NCI-H2196 (cell line): ENCODE results near the gene HBP1.
"Not testable (repeated sequence)": the region's sequence is repeated elsewhere in the genome, so short reads cannot be mapped to it uniquely, and the experiment has no call there.

ENCODE experiments used
- DNase-seq: peaks from one replicate; lab custom pipeline; 2025; ENCODE audit not compliant: unreplicated experiment; lab: John Stamatoyannopoulos, UW

The HBP1 gene

DNA sequence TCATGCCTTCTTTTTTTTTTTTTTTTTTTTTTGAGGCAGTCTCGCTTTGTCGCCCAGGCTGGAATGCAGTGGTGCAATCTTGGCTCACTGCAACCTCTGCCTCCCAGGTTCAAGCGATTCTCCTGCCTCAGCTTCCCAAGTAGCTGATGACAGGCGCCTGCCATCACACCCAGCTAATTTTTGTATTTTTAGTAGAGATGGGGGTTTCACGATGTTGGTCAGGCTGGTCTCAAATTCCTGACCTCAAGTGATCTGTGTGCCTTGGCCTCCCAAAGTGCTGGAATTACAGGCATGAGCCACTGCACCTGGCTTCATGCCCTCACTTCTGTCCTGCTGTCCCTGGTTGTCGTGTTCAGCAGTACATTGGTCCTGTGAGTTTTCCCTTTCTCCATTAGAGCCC lies 52.0 kb downstream of the HBP1 start:
- DNase-seq = not testable (repeated sequence)

DNA sequence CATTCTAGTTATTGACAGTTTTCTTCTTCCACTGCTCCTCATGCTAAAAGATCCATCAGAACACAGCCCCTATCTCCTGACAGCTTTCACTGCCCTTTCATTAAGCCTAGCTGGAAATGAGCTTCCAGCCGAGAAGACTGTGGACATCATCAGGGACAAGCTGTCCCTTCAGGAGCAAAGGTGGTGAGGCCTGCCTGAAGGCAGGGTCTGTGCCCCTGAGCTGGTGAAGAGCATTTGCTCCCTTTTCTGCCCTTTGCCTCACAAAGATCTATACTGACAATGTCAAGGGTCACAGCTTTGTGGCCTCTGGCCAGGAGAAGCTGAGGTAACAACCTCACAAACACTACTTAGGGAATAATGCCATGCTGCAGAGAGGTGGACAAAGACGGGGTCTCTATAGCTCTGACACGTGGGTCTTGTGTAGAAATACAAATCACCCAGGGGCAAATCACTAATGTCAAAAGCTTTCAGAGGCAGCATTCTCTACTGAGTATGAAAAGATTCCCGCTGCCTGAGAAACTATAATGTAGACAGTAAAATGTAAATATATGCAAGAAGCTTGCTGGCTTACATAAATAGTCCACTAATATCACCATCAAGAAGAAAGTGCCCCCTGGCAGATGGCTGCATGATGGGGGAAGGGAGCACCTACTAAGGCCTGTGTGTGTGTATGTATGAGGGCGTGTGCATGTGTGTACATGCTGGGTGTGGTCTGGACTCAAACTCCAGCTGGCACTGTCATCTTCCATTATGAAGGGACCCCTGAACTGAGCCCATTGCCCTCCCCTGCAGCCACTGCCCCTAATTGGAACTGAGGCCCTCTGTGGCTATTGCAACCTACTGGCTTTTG lies 55.8 kb downstream of the HBP1 start:
- DNase-seq = no peak

- no peak for DNase-seq
Observed at GRCh38 chr7:107228291-107228690, 59.5 kb downstream of the HBP1 start.

GRCh38 chr7:107230334-107230733 lies 61.5 kb downstream of the HBP1 start:
- DNase-seq = no peak

DNA sequence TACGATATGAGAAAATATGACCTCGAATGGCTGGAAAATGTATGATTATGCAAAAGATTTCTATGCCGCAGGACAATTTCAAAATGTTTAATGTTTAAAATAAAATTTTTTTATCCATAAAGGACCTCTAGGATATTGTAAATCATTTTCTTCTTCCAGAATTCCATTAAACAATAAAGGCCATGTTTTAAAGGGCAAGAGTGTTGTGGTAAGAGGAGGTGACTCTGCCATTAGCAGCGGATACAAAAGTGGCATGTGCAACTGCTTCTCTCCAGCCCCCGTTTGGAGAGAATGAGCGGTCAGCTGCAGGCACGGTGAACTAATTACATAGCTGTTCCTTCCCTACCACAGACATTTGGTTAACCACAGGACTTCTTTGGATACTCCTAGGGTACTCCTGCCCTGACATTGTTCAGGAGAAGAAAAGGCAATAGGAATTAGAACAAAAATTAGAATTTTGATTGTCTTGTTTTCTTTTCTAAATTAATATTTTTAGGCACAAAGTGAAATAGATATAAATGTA lies 63.8 kb downstream of the HBP1 start:
- DNase-seq = no peak

DNA sequence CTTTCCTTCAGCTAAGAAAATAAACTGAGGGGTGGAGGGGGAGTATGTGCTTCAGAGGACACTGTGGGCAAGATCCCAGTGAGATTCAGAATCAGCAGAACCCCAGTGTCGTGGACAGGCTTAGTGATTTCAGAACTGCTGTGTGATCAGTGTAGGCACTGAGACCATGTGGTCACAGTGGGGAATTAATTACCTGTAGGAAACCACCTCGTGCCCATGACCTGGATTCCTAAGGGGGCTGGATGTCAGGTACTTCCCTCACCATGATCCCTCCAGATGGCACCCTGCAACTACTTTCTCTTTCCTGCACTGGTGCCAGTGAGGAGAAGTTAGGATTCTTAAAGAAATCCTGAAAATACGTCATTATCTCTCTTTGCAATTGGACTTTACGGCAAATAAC lies 64.4 kb downstream of the HBP1 start:
- DNase-seq = no peak

- DNase-seq = no peak
Observed at GRCh38 chr7:107233981-107234380, 65.2 kb downstream of the HBP1 start.

- no peak for DNase-seq
Observed at GRCh38 chr7:107234436-107234835, 65.6 kb downstream of the HBP1 start.

DNA sequence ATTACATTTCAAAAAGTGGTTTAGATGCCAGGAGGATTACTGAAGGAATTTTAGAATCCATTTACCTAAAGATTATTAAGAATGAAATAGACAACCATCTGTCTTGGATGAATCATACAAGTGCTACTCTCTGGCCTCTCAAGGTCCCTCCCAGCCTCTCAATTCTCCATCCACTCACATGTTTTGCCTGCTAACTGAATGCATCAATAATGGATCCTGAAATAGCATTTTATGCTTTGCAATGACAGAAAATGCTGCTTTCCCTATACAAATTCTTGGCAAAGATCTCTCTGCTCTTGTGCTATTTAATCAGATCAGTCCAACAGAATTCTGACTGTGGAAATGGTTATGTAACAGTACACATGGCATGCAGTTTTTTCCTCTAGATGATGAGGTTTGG lies 68.1 kb downstream of the HBP1 start:
- no peak for DNase-seq

DNA sequence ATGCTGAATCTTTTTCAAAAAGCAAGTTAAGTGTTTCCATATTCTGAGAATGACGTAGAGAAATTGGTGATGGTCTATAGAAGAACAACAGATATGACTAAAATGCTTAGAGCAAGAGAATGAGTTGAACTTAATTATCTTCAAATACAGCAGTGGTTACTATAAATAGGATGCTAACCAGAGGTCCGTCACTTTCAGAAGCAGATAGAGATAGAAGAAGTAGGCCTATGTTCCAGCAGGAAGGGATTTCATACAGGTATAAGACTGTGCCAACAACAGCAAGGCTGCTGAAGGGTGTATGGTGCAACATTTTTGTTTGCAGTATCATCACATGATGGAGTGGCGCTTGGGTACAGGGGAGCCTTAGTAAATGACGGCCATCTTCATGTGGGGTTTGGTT lies 68.6 kb downstream of the HBP1 start:
- DNase-seq = no peak

DNA sequence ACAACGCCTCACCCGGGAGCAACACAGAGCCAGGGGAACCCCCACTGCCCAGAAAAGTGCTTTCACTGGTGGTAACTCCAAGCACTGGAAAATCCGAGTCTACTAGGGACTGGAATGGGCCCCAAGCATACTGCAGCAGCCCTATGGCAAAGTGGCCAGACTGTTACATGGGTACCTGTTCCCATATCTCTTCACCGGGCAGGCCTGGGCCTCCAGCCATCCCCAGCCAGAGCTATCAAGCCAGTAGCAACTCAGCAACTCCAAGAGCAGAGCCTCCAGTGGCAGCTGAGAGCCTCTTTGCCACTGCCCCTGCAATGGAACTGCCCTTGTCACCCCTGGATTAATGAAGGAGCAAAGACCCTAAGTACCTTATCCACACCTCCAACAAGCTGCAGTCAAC lies 73.5 kb downstream of the HBP1 start:
- DNase-seq = no peak

- DNase-seq = no peak
Observed at GRCh38 chr7:107244613-107245012, 75.8 kb downstream of the HBP1 start.

DNA sequence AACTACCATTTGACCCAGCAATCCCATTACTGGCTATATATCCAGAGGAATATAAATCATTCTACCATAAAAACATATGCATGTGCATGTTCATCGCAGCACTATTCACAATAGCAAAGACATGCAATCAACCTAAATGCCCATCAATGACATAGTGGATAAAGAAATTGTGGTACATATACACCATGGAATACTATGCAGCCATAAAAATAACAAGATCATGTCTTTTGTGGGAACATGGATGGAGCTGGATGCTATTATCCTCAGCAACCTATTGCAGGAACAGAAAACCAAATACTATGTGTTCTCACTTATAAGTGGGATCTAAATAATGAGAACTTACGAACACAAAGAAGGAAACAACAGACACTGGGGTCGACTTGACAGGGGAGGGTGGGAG lies 78.0 kb downstream of the HBP1 start:
- not testable (repeated sequence) for DNase-seq

- DNase-seq = no peak
Observed at GRCh38 chr7:107248551-107249316, 79.9 kb downstream of the HBP1 start.

DNA sequence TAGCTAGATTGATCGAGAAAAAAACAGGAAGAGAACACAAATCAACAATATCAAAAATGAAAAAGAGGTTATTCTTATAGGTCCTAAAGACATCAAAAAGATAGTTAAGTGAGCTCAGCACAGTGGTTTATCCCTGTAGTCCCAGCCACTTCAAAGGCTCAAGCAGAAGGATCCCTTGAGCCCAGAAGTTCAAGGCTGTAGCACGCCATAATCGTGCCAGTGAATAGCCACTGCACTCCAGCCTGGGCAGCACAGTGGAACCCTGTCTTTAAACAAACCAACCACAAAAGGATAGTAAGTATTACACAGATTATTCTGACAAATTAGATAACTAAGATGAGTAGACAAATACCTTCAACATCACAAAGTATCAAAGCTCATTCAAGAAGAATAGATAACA lies 83.2 kb downstream of the HBP1 start:
- no peak for DNase-seq
